Stimulated activated CD4-positive, alpha-beta T cell treated with anti-CD3 and anti-CD28 coated beads, Interleukin-12 subunit alpha, Interleukin-12 subunit beta, amount 100 ng/mL, for 48 hours (primary cell): Measurements from ENCODE around the gene GPR158.

ENCODE experiments used
- DNase-seq, 3 donors: peaks; one replicate each; pipeline ENCODE4 v3.0.0-alpha.2; 2020; ENCODE audit warnings: low read depth in 2 of 3, low spot score in 1 of 3

GPR158 gene

DNA sequence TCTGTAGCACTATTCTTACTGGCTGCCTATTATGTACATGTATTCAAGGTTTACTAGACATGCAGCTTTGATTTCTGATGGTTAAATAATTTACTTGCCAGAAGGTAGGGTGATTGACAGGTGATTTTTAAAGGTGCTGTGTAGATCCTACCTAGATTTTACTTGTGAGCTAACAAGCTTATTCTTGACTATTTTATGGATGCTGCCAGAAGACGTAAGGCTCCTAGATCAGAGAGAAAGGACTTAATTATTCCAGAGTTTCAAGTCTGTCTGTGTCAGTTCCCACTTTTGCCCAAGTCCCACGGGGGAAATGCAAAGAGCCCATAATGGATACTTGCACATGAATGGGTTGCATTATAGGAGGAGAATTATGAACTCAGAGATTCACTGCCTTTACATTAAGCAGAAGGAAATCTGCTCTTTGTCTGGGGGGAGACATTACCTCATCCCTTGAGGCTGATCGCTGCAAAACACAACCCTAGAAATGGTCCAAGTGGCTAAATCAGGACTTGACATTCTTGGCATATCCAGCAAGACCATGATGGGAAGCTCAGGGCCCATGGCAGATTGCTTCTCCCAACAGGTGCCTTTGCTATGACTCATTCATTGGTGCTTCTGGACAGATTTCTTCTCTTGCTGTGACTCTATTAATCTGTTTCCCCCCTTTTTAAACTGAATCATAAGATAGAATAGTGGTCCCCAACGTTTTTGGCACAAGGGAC is 32.1 kb downstream of the GPR158 start:
- no peak for DNase-seq

DNA sequence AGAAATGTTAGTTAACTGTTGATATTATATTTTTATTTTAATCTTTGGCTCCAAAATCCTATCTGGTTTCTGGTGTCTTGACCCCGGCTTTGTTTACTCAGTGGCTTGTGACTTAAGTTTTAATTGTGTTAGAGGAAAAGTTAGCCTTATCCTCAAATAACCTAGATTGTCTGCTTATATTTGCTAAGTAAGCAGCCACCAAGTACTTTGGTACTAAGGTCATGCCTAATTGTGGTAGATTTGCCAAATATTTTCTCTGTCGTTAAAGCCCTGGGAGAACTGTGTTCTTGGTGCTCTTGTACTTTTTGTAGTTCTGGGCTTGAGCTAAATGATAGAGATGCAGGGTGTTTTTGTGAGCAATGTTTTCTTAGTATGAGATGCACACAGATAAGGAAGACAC is 34.8 kb downstream of the GPR158 start:
- no peak for DNase-seq

DNA sequence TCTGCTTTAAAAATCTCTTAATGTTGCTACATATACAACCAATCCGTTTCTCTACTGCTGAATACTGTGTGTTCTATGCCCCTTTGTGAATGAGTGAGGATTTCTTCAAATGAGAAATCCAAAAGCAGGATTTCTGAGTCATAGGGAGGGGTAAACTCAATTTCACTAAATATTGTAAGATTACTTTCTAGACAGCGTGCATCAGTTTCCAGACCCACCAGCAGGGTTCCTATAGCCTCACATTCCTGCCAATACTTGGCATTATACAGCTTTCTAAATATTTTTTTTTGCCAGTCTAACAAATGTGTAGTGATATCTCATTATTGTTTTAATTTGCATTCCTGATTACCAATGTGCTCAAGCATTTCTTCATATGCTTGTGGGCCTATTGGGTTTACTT is 35.5 kb downstream of the GPR158 start:
- DNase-seq = no peak

DNA sequence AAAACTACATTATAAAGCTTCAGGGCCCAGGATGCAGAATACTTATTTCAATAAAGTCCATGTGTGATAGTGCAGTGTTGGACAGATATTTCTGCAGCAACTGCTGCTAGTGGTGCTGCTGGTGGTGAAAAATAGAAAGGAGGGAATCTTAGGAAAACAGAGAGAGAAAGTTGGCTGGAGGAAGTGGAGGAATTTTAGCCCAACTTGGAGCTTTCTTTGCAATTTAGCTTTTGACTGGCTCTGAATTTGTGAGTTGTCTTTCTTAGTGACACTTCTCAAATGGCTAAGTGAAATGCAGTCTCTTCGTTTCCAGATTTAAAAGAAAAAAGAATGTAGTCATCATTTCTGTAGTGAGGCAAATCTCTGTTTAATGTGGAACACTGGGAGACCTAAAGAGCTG is 45.4 kb downstream of the GPR158 start:
- no peak for DNase-seq

DNA sequence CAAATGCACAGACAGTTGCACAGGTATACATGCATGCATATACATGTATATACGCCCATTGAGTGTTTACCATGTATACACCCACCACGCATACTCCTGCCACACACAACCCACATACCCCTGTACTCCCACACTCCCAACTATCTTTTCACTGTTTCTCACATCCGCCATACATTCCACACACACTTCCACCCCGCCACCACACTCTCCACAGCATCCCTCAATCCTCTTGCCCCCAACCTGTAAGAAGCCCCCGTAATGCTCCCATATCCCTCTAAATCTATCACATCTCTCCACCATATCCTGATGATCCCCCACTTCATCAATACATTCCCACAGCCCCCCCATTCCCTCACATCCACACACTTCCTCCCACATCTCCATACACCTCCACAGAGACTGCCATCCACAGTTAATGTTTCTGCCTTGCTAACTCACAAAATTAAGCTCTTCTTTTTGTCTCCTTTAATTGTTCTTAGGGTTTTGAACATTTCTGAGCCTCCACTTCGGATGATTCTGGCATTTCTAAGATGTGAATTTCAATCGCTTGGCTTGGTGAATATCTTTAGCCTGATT is 47.4 kb downstream of the GPR158 start:
- no peak for DNase-seq

DNA sequence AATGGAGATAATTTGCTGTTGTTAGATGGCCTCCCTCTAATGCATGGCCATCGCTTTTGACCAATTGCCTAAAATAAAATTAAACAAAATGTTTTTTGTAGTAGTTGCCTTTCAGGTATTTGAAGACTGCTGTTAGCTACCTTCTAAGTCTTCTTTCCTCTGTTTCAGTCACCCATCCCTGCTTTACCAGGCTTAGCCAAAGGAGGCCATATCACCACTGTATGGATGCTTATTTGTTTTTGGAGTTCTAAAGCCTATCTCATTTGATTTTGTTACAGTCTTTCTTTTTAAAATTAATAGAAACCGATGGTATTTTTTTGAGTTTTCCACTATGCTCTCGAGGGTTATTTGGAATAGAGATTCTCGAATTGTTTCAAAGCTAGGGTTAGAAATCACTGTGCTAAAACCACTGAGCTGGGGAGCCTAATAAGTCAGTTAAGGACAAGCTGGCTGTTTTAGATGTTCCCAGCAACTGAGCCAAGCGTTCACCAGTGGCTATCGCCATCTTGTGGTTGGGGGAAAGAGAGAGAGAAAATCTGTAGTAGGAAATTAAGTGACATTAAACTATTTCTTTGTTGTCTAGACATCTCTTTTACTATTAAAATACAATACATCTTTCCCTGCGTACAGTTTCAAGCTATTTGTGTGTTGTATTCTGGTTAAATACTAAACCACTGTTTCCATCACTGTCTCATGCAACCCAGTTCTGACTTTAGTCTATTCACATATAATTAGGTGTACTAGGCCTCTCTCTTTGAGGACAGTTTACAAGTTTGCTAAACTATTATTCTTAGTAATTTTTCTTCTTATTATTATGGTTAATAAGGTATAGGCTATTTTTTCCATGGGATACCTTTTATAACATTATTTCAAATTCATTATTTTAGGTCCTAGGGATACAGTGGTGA is 52.2 kb downstream of the GPR158 start:
- DNase-seq = peak in 1 of 3 donors; percentile 0

DNA sequence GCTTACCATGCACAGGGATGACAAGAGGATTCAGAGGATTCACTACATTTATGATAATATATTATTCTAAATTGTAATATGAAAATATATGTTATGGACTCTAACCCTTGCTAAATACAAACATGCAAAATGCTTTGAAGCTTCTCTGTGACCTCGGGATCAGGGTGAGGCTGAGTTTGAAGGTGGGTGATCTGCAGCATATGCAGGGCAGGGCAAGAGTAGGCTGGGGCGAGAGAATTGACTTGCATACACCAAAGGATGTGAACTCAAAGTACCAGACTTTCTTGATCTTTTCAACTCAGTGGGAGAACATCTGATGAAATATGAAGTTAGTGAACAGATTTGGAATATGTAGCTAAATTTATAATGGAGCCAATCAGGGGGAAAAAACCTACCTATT is 57.0 kb downstream of the GPR158 start:
- no peak for DNase-seq

DNA sequence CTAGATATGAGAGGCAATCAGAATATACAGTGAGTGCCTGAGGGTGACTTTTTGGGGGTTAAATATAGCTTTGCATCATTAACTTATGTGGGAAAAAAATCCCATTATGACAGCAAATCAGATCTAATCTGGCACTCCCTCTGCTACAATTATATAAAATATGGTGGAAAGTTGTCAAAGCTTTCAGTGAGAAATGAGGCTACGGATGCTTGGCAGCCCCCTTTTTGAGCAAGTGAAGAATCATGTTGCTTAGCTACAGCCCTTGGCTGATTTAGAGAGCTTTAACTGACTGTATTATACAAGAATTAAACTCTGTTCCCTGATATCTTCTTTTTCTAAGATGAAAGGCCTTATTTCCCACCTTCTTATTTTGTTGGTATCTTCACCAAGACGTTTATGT is 57.4 kb downstream of the GPR158 start:
- DNase-seq = no peak

DNA sequence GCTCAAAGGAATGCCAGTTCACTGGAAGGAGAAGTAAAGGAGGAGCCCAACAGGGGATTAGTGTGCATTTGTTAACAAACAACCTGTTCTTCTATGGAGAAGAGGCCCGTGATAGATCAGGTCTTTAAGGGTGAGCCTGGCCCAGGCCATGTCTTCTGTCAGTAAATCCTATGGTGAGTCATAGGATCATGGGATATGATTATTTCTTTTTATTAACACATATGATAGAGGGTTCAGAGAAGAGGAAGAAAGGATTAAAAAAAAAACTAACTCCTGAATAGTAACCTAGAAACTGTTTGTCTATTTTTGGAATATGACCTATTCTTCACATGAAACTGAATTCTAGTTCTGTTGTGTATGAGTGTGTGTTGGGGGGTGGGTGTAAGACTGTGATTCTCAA is 70.4 kb downstream of the GPR158 start:
- no peak for DNase-seq

DNA sequence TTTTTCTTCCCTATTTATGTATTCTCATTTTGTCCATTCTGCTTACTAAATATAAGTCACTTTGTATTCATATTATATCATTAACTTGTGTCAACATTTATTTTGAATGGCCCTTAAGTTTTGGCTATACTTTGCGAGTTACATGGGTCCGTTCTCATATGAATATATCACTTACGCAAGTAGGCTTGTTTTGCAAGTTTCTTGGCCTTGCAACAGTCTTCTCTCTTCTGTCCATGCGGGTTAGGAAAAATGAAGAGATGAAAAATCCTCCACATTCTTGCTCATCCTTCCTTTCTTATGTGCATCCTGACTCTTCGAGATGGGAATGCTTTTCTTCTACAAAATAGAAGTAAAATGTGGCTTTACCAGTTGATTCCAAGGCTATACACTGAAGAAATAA is 82.8 kb downstream of the GPR158 start:
- DNase-seq = no peak

DNA sequence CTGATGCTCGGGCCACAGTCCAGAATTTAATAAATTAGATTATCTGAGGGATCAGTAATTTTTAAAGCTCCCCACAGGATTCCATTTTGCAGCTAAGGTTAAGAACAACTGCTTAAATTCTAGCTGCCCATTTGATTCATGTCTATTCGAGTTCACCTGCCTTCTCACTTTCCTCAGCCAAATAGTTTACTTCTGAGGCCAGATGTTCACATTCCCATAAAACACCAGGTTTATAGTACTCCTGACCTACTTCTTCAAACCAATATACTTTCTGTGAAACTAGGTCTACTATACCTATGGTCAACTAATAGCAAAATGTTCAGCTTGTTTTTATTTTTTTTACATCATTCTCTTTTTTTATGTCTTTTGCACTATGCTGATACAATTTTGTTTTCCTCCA is 86.3 kb downstream of the GPR158 start:
- no peak for DNase-seq

DNA sequence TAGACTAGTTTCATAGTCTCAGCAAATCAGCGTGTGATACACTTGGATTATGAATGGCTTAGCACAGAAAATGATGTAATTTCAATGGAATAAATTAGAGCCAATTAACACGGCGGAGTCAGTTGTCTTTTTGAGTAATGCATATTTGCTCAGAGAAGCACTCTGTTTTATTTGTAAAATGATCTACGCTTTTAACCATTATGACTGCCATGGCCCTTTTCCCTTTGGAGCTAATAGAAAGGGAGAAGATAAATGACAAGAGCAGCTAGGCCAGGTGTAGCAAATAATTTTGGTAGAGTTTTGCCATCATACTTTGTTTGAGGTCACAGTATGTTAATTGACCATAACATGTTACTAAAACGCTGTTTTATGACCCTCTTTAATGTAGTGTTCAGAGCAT is 86.8 kb downstream of the GPR158 start:
- no peak for DNase-seq

DNA sequence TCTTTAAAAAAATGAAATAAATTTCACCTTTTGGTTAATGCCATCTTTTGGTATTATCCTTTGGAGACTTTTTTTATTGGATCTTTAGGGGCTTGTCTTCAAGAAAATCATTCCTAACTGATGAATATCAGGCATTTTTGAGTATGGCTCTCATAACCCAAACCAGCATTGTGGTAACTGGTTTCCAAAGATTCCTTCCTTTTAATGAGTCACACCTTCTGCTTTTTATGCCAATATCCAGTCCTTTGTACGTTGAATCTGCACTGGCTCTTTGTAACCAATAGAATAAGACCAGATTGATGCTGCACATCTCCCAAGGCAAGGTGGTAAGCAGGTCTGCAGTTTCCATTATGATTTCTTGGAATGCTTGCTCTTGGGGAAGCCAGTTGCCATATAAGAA is 89.1 kb downstream of the GPR158 start:
- no peak for DNase-seq

DNA sequence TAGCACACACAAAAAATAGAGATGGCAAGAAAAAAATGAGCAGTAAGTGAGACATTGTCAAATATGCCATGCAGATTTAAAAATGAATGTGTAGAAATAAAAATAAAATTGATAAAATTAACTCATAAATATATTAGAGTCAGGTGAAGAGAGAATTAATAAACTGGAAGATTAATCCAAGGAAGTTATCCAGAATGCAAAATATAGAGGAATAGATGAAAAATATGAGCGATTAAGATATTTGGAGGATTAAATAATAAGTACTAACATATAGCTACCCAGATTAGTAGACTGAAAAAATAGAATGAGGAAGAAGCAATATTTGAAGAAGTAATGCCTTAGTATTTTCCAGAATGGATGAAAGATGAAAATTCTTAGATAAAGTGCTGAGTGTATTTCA is 103.4 kb downstream of the GPR158 start:
- DNase-seq = no peak

DNA sequence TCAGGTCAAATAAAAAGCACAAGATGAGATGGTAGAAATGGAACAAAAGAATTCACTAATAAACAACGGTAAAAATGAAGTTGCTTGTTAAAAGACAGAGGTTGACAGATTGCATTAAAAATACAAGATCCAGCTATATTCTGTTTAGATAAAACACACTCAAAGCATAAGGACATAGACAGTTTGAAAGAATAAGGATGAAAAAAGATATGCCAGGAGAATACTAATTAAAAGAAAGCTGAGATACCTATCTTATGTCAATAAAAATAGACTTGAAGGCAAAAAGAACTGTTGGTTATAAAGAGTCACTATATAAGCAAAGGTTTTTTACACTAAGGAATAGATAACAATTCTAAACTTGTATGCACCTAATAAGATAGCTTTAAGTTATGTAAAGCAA is 105.3 kb downstream of the GPR158 start:
- DNase-seq = no peak

DNA sequence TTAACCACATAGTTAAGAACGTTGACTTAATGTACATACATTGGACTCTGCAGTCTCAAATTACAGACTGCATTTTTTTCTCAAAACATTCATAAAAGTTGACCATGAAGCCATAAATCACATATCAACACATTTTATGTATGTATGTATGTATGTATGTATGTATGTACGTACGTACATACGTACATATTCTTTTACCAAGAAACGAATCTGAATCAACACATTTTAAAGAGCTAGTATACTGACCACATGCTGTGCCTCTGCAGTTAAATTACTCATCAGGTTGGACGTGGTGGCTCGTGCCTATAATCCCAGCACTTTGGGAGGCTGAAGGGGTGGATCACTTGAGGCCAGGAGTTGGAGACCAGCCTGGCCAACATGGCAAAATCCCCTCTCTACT is 105.8 kb downstream of the GPR158 start:
- no peak for DNase-seq

DNA sequence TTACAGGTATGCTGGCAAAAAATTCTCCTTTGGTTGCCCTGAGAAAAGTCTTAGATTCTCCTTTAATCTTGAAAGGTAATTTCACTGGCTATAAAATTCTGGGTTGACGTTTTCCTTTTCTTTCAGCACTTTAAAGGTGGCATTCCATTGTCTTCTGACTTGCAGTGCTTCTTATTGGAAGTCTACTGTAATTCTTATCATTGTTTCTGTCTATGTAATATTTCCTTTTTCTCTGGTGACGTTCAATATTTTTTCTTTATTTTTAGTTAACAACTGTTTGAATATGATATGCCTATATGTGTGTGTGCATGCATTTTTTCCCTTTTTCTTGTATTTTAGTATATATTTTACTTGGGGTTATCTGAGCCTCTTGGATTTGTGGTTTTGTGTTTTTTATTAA is 111.0 kb downstream of the GPR158 start:
- DNase-seq = no peak

DNA sequence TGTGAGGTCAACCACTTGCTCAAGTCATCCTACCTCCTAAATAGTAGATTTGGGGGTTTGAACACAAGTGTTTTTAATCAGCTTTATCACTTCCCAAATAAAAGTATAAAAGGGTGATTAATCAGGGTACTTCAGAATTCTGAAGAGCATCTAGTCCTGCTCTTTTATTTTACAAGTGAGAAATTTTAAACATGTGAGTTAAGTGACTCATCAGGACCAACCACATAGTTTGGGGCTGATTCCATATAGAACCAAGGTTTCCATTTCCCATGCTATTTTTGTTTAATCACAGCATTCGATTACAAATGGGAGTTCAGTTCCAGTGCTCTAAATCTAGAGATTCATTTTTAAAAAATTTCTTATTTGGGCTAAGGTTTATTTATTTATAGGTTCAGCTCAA is 113.4 kb downstream of the GPR158 start:
- no peak for DNase-seq

DNA sequence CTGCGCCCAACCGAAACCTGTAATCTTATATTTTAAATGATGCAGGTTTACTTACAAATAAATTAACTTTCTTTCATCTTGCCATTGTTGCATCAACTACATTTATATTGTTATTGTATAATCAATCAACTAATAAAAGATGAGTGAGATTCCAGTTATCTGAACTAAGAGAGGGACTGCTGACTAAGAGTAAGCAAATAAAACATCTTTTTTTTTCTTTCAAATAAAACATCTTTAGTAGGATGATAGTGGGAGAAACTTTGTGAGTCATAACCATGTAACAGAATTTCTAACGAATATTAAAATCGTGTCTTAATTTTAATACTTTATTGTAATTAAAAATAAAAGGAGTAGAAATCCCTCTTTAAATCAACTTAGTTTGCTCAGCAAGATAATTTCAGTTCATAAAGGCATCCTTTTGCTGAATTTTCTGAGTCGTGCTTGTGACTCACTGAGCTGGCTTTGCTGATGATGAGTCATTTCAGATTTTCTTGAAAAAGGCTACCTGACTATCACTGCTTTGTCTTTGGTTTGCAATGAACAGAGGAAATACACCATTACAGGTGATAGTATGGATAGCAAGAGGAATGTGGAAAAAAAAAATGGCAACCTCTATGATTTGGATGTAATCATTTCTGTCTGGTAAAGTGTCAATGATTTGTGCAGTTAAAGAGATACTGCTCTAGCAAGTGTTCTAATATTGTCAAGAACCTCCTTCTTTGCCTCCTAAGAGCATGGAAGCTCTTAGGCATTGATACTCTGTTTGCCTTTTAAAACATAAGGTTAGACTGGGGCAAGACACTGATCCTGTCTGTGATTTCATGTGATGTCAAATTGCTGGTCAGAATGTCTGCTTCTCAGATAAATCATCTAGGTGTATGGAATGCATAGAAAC is 119.5 kb downstream of the GPR158 start:
- no peak for DNase-seq

DNA sequence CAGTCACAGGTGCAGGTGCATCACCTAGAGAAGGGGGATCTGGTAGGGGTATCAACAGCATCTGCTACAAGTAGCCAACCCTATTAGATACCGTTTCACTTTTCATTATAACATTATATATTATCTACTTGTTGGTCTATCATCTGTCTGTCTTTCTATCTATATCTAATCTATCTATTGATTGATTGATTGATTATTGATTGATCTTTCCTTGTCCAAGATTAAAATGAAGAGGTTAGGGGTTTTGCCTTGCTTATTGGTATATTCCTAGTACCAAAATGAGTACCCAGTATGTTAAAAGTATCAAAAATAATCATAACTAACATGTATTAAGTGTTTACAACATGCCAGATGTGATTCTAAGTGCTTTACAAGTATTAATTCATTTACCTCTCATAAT is 121.5 kb downstream of the GPR158 start:
- no peak for DNase-seq

DNA sequence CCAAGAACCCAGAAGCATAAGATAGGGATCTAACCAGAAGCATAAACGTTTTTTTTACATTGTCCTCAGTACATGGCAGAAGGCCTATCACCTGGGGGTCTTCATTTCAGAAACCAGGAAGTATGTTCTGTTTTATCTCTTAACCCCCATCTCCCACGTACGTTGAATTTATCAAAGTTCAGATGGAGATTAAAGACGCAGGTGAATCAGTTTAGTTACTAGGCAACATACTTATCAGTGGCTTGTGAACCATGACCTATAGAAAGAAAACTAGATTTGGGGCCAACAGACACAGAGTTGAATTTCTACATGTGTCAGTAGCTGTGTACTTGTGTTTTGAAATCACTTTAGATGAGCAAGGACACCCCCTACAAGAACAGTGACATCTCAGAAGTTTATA is 122.7 kb downstream of the GPR158 start:
- DNase-seq = no peak
